GM23338 (cell line): Measurements from ENCODE around the gene IMP3. TPM values are rescaled to one million over a fixed set of nuclear protein-coding genes. Genes with fewer than 3 reads are reported as not detected.

Experiments
- ATAC-seq: fragments of 200-7000 bp; cut with Tn5 transposase; 3 replicates; pipeline ENCODE4 v1.9.1; 2020
- DNase-seq: peaks from one replicate; pipeline ENCODE4 v3.0.0-alpha.2; 2015; ENCODE audit warnings: low spot score
- H2AFZ ChIP-seq: fragments of 200-600 bp; sonication (generic); 2 replicates; pipeline ENCODE4 v1.8.0; 2016; ENCODE audit warnings: antibody characterized with exemption, mild to moderate bottlenecking, moderate library complexity
- H3F3A ChIP-seq: fragments of 200-600 bp; sonication (generic); replicated peaks from 2 replicates; pipeline ENCODE4 v1.8.0; 2017; ENCODE audit warnings: antibody characterized with exemption, mixed run types, low read depth
- H3K27ac ChIP-seq: fragments of 200-600 bp; sonication (generic); 2 replicates; pipeline ENCODE4 v1.6.1; 2016; ENCODE audit warnings: low read depth
- H3K27me3 ChIP-seq: fragments of 200-600 bp; sonication (generic); 2 replicates; pipeline ENCODE4 v1.8.0; 2016; ENCODE audit warnings: mild to moderate bottlenecking, mixed run types, moderate library complexity; ENCODE audit not compliant: insufficient read depth
- H3K36me3 ChIP-seq: fragments of 200-600 bp; sonication (generic); 2 replicates; pipeline ENCODE4 v1.8.0; 2016; ENCODE audit warnings: mild to moderate bottlenecking; ENCODE audit not compliant: insufficient read depth
- H3K4me1 ChIP-seq: fragments of 200-600 bp; sonication (generic); 2 replicates; pipeline ENCODE4 v1.8.0; 2016; ENCODE audit warnings: mild to moderate bottlenecking, moderate library complexity; ENCODE audit not compliant: insufficient read depth
- H3K4me2 ChIP-seq: fragments of 200-600 bp; sonication (generic); 2 replicates; pipeline ENCODE4 v1.7.1; 2017; ENCODE audit warnings: mixed run types
- H3K4me3 ChIP-seq: fragments of 200-600 bp; sonication (generic); 2 replicates; pipeline ENCODE4 v1.6.1; 2016; ENCODE audit warnings: mixed run types
- H3K79me2 ChIP-seq: fragments of 200-600 bp; sonication (generic); replicated peaks from 2 replicates; pipeline ENCODE4 v1.8.0; 2017; ENCODE audit warnings: mild to moderate bottlenecking; ENCODE audit not compliant: insufficient read depth
- H3K9me2 ChIP-seq: fragments of 200-600 bp; sonication (generic); 2 replicates; pipeline ENCODE4 v1.8.0; 2017; ENCODE audit not compliant: insufficient read depth
- H4K20me1 ChIP-seq: fragments of 200-600 bp; sonication (generic); replicated peaks from 2 replicates; pipeline ENCODE4 v1.8.0; 2017; ENCODE audit warnings: mild to moderate bottlenecking; ENCODE audit not compliant: insufficient read depth
- H3K27ac Mint-ChIP-seq: 2 replicates; pipeline ENCODE4 v1.8.0; 2020; ENCODE audit warnings: inconsistent platforms, mild to moderate bottlenecking, moderate library complexity, mixed read lengths
- H3K27me3 Mint-ChIP-seq: 3 replicates; pipeline ENCODE4 v1.8.0; 2022; ENCODE audit warnings: low read depth, mild to moderate bottlenecking, moderate library complexity, mixed read lengths, inconsistent platforms; ENCODE audit not compliant: insufficient read depth, poor library complexity
- H3K36me3 Mint-ChIP-seq: 3 replicates; pipeline ENCODE4 v1.8.0; 2021; ENCODE audit warnings: low read depth, mild to moderate bottlenecking, inconsistent platforms, moderate library complexity, mixed read lengths
- H3K4me1 Mint-ChIP-seq: 3 replicates; pipeline ENCODE4 v1.8.0; 2020; ENCODE audit warnings: mild to moderate bottlenecking, inconsistent platforms, mixed read lengths
- H3K4me3 Mint-ChIP-seq: 3 replicates; pipeline ENCODE4 v1.8.0; 2021; ENCODE audit warnings: moderate library complexity, mild to moderate bottlenecking, inconsistent platforms, mixed read lengths
- H3K9me3 Mint-ChIP-seq: 3 replicates; pipeline ENCODE4 v1.8.0; 2020; ENCODE audit warnings: moderate library complexity, mild to moderate bottlenecking, inconsistent platforms, mixed read lengths
- CREB1 ChIP-seq: fragments of 250-450 bp; sonication (Bioruptor Pico); IDR thresholded peaks from 2 replicates; pipeline ENCODE4 v1.5.0; 2020; ENCODE audit warnings: low read depth, mild to moderate bottlenecking, moderate library complexity
- NANOG ChIP-seq: IDR thresholded peaks from 2 replicates; pipeline ENCODE4 v1.6.1; 2016; ENCODE audit warnings: antibody characterized with exemption, borderline replicate concordance
- POLR2AphosphoS5 ChIP-seq: IDR thresholded peaks from 2 replicates; pipeline ENCODE4 v1.6.1; 2016; ENCODE audit warnings: antibody characterized with exemption, low read depth
- STAT1 ChIP-seq: IDR thresholded peaks from one replicate; pipeline ENCODE4 v1.6.1; 2016; ENCODE audit warnings: antibody characterized with exemption; ENCODE audit not compliant: unreplicated experiment
- ZNF114 ChIP-seq: fragments of 250-450 bp; sonication (Bioruptor Pico); IDR thresholded peaks from 2 replicates; pipeline ENCODE4 v1.5.0; 2020; ENCODE audit warnings: mild to moderate bottlenecking, moderate library complexity
- ZNF331 ChIP-seq: fragments of 250-450 bp; sonication (Bioruptor Pico); IDR thresholded peaks from 2 replicates; pipeline ENCODE4 v1.5.0; 2020; ENCODE audit warnings: low read depth, mild to moderate bottlenecking, moderate library complexity
- polyA plus RNA-seq: library from polyadenylated mRNA; unstranded; fragments of >200 nt; fragmentation: Nextera tagmentation; extraction: Ambion mirVana; gene quantifications from 2 replicates; pipeline ENCODE4 v1.2.1, GENCODE V29; 2016
- total RNA-seq: library from RNA; depleted of rRNA; stranded (reverse); fragments of >200 nt; shearing (Covaris generic); gene quantifications from 2 replicates; pipeline ENCODE4 v1.2.3, GENCODE V29; 2014
- TF ChIP-seq, protein P1 (sequence below): IDR thresholded peaks from 2 replicates; pipeline ENCODE4 v1.6.1; 2016; ENCODE audit warnings: antibody characterized with exemption
- TF ChIP-seq, protein P2 (sequence below): IDR thresholded peaks from one replicate; pipeline ENCODE4 v1.6.1; 2018; ENCODE audit warnings: antibody characterized with exemption; ENCODE audit not compliant: unreplicated experiment
- TF ChIP-seq, protein P3 (sequence below): fragments of 250-450 bp; sonication (Bioruptor Pico); IDR thresholded peaks from 2 replicates; pipeline ENCODE4 v1.5.0; 2020; ENCODE audit warnings: mild to moderate bottlenecking, moderate library complexity
- TF ChIP-seq, protein P4 (sequence below), 2 experiments: fragments of 200-600 bp in 1 of 2; sonication (generic) in 1 of 2; conservative IDR thresholded peaks; 2 replicates each; pipeline versions ENCODE4 v1.5.1 to v1.6.1; 2016 to 2017; ENCODE audit warnings: antibody characterized with exemption in 2 of 2, low read depth in 2 of 2, mild to moderate bottlenecking in 2 of 2, moderate library complexity in 1 of 2

Gene IMP3
- total and polyA plus RNA-seq, 2 experiments from 2014 or later = 210 to 319 TPM

DNA sequence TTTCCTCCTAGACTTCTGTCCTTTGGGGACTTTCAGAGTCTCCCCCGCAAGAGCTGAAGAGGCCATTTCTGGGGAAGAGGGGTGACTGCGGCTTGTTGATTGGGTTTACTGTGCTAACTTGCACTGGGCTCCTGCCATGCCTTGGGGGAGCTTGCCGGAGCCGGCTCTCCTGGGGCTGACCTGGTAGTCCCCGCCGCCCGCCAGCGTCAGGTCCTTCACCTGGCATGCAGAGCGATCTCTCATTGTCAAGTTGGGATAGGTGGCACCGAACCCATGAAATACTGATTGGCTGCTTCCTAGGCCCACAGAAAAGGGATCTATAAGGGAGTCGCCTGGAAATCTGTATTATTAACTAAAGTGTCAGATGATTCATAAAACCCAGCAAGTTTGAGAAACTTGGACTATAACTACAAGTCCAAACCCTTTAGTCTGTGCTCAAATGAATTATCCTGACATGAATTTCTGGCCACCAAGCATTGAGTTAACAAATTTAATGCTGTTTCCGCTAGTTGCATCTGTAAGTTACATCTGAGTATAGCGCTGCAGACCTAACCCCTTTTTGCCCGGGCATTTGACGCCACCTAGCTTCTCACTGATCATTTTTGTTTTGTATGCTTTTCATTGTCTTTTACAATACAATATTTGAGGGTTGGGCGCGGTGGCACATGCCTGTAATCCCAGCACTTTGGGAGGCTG, 607 bp upstream of the IMP3 start (continued):
- TF ChIP-seq, protein P1, sequence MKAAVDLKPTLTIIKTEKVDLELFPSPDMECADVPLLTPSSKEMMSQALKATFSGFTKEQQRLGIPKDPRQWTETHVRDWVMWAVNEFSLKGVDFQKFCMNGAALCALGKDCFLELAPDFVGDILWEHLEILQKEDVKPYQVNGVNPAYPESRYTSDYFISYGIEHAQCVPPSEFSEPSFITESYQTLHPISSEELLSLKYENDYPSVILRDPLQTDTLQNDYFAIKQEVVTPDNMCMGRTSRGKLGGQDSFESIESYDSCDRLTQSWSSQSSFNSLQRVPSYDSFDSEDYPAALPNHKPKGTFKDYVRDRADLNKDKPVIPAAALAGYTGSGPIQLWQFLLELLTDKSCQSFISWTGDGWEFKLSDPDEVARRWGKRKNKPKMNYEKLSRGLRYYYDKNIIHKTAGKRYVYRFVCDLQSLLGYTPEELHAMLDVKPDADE = no peak
- no peak for TF ChIP-seq ZNF114

DNA sequence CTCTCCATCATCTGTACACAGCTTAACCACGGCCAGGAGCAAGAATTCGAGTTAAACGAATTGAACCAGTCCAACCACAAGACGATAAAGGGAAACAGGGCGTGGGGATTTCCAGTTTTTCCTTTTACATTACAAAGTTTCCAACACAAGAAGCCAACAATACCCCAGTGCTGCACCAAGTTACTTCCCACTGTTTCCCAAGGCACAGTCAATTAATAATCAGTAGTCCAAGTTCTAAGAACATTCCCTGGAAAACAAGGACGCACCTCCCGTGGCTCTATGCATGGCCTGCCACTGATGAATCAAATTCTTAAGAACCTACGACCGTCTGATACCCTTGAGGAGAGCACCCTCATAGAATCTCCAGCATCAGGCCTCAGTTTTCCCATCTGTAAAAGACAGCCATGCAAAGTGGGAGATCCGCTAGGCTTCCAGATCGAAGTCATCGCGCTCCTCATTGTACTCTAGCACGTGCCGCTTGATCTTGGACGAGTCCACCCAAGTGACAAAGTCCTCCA, 774 bp downstream of the IMP3 start:
- Histone ChIP-seq H3K9me2 (no peaks in the 10 kb centered on the region), H3K27me3 (no peaks in the 10 kb centered on the region), H3K4me3 (peak overlapping the region; percentile 89), H3F3A (peaks cover 37% of the 10 kb centered on the region), H3K4me2 (peak overlapping the region; percentile 89), H3K4me1 (peaks cover 24% of the 10 kb centered on the region), H4K20me1 (peaks cover 26% of the 10 kb centered on the region), H2AFZ (no peak overlapping the region), H3K27ac (peak overlapping the region; percentile 93), H3K36me3 (no peaks in the 10 kb centered on the region), H3K79me2 (peaks cover 41% of the 10 kb centered on the region)
- H3K27me3 Mint-ChIP-seq = peaks cover 10% of the 10 kb centered on the region
- peak overlapping the region; percentile 98 for H3K27ac Mint-ChIP-seq
- H3K4me1 Mint-ChIP-seq = peaks cover 33% of the 10 kb centered on the region
- peak; percentile 2 for ATAC-seq
- peak overlapping the region; percentile 90 for H3K4me3 Mint-ChIP-seq
- DNase-seq = peak; percentile 32
- peaks cover 14% of the 10 kb centered on the region for H3K36me3 Mint-ChIP-seq
- H3K9me3 Mint-ChIP-seq = no peaks in the 10 kb centered on the region; the same call in 1 of the 3 replicates
- TF ChIP-seq POLR2AphosphoS5 (no peak), ZNF114 (no peak), NANOG (no peak), ZNF331 (CRISPR knock-in tag) (no peak), CREB1 (CRISPR knock-in tag) (no peak), STAT1 (no peak)
- TF ChIP-seq, protein P2, sequence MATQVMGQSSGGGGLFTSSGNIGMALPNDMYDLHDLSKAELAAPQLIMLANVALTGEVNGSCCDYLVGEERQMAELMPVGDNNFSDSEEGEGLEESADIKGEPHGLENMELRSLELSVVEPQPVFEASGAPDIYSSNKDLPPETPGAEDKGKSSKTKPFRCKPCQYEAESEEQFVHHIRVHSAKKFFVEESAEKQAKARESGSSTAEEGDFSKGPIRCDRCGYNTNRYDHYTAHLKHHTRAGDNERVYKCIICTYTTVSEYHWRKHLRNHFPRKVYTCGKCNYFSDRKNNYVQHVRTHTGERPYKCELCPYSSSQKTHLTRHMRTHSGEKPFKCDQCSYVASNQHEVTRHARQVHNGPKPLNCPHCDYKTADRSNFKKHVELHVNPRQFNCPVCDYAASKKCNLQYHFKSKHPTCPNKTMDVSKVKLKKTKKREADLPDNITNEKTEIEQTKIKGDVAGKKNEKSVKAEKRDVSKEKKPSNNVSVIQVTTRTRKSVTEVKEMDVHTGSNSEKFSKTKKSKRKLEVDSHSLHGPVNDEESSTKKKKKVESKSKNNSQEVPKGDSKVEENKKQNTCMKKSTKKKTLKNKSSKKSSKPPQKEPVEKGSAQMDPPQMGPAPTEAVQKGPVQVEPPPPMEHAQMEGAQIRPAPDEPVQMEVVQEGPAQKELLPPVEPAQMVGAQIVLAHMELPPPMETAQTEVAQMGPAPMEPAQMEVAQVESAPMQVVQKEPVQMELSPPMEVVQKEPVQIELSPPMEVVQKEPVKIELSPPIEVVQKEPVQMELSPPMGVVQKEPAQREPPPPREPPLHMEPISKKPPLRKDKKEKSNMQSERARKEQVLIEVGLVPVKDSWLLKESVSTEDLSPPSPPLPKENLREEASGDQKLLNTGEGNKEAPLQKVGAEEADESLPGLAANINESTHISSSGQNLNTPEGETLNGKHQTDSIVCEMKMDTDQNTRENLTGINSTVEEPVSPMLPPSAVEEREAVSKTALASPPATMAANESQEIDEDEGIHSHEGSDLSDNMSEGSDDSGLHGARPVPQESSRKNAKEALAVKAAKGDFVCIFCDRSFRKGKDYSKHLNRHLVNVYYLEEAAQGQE = no peak
- TF ChIP-seq, protein P1 = no peak
- TF ChIP-seq, protein P3, sequence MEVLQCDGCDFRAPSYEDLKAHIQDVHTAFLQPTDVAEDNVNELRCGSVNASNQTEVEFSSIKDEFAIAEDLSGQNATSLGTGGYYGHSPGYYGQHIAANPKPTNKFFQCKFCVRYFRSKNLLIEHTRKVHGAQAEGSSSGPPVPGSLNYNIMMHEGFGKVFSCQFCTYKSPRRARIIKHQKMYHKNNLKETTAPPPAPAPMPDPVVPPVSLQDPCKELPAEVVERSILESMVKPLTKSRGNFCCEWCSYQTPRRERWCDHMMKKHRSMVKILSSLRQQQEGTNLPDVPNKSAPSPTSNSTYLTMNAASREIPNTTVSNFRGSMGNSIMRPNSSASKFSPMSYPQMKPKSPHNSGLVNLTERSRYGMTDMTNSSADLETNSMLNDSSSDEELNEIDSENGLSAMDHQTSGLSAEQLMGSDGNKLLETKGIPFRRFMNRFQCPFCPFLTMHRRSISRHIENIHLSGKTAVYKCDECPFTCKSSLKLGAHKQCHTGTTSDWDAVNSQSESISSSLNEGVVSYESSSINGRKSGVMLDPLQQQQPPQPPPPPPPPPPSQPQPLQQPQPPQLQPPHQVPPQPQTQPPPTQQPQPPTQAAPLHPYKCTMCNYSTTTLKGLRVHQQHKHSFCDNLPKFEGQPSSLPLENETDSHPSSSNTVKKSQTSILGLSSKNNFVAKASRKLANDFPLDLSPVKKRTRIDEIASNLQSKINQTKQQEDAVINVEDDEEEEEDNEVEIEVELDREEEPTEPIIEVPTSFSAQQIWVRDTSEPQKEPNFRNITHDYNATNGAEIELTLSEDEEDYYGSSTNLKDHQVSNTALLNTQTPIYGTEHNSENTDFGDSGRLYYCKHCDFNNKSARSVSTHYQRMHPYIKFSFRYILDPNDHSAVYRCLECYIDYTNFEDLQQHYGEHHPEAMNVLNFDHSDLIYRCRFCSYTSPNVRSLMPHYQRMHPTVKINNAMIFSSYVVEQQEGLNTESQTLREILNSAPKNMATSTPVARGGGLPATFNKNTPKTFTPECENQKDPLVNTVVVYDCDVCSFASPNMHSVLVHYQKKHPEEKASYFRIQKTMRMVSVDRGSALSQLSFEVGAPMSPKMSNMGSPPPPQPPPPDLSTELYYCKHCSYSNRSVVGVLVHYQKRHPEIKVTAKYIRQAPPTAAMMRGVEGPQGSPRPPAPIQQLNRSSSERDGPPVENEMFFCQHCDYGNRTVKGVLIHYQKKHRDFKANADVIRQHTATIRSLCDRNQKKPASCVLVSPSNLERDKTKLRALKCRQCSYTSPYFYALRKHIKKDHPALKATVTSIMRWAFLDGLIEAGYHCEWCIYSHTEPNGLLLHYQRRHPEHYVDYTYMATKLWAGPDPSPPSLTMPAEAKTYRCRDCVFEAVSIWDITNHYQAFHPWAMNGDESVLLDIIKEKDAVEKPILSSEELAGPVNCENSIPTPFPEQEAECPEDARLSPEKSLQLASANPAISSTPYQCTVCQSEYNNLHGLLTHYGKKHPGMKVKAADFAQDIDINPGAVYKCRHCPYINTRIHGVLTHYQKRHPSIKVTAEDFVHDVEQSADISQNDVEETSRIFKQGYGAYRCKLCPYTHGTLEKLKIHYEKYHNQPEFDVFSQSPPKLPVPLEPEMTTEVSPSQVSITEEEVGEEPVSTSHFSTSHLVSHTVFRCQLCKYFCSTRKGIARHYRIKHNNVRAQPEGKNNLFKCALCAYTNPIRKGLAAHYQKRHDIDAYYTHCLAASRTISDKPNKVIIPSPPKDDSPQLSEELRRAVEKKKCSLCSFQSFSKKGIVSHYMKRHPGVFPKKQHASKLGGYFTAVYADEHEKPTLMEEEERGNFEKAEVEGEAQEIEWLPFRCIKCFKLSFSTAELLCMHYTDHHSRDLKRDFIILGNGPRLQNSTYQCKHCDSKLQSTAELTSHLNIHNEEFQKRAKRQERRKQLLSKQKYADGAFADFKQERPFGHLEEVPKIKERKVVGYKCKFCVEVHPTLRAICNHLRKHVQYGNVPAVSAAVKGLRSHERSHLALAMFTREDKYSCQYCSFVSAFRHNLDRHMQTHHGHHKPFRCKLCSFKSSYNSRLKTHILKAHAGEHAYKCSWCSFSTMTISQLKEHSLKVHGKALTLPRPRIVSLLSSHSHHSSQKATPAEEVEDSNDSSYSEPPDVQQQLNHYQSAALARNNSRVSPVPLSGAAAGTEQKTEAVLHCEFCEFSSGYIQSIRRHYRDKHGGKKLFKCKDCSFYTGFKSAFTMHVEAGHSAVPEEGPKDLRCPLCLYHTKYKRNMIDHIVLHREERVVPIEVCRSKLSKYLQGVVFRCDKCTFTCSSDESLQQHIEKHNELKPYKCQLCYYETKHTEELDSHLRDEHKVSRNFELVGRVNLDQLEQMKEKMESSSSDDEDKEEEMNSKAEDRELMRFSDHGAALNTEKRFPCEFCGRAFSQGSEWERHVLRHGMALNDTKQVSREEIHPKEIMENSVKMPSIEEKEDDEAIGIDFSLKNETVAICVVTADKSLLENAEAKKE (CRISPR knock-in tag) = no peak
- TF ChIP-seq, protein P4, sequence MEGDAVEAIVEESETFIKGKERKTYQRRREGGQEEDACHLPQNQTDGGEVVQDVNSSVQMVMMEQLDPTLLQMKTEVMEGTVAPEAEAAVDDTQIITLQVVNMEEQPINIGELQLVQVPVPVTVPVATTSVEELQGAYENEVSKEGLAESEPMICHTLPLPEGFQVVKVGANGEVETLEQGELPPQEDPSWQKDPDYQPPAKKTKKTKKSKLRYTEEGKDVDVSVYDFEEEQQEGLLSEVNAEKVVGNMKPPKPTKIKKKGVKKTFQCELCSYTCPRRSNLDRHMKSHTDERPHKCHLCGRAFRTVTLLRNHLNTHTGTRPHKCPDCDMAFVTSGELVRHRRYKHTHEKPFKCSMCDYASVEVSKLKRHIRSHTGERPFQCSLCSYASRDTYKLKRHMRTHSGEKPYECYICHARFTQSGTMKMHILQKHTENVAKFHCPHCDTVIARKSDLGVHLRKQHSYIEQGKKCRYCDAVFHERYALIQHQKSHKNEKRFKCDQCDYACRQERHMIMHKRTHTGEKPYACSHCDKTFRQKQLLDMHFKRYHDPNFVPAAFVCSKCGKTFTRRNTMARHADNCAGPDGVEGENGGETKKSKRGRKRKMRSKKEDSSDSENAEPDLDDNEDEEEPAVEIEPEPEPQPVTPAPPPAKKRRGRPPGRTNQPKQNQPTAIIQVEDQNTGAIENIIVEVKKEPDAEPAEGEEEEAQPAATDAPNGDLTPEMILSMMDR (conservative IDR thresholded peaks at IDR 0.05; ENCODE audit: low read depth in 2 of 2) = no peak
